ENCODE data around the gene SUSD6. TPM values are rescaled to one million over a fixed set of nuclear protein-coding genes. Genes with fewer than 3 reads are reported as not detected.

SUSD6 gene
- total and polyA plus RNA-seq, 2 donors (not counting 1 experiment from before 2014, with no cell fraction given) = 62.3 to 97.8 TPM

DNA sequence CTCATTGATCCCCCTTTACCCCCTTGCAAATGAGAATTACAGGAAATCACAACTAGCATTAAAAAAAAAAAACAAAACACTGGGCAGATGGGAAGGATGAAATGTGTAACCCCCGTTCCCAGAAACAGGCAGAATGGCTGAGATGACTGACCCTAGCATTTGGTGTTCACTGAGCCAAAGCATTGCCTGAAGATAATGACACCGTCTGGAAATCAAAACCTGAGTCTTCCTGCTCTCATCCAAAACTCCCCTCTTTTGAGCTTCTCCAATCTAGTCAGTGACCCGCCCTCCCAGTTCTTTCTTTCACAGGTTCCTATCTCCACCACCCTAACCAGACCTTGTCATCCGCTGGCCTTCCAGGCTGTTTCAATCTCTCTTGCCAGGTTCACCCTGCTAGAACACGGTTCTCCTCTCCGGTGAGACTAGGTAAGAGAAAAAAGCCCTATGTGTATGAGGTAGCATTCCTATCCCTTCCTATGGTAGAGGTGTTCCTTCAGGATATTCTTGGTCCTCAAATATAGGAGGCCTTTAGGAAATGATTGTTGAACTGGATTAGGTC lies 21.3 kb downstream of the SUSD6 start:
- no peak overlapping the region for H3K9ac ChIP-seq (ENCODE audit: low read length)
- WGBS (ENCODE audit: insufficient coverage) = 90% methylated on average over 3 of the region's 6 CpGs
- TF ChIP-seq, protein P1, sequence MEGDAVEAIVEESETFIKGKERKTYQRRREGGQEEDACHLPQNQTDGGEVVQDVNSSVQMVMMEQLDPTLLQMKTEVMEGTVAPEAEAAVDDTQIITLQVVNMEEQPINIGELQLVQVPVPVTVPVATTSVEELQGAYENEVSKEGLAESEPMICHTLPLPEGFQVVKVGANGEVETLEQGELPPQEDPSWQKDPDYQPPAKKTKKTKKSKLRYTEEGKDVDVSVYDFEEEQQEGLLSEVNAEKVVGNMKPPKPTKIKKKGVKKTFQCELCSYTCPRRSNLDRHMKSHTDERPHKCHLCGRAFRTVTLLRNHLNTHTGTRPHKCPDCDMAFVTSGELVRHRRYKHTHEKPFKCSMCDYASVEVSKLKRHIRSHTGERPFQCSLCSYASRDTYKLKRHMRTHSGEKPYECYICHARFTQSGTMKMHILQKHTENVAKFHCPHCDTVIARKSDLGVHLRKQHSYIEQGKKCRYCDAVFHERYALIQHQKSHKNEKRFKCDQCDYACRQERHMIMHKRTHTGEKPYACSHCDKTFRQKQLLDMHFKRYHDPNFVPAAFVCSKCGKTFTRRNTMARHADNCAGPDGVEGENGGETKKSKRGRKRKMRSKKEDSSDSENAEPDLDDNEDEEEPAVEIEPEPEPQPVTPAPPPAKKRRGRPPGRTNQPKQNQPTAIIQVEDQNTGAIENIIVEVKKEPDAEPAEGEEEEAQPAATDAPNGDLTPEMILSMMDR (IDR thresholded peaks at IDR 0.05) = no peak
- no peak for TF ChIP-seq EZH2 (IDR thresholded peaks at IDR 0.05; ENCODE audit: borderline replicate concordance, insufficient read depth, low read depth, low read length, poor library complexity, severe bottlenecking)

DNA sequence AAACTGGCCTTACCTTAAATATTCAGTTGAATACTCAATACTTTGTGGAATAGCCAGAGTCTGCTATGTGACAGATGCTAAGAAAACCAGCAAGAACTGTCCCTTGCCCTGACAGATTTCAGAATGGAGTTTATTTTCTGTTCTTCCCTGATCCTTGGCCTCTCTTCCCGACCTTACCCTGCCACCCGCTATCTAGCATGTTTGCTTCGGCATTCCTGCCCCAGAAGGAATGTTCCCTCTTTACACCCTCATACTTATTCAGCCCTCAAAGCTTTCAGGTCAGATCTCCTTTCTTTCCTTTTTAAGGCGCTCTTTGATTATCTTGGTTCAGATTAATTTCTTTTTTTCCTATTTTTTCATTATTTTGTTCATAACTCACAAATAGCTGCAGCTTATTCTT lies 21.8 kb downstream of the SUSD6 start:
- Mint-ChIP-seq H3K27me3 (no peaks in the 10 kb centered on the region), H3K27ac (peak overlapping the region; percentile 83), H3K4me3 (no peak overlapping the region), H3K9me3 (ENCODE audit: insufficient read depth) (no peaks in the 10 kb centered on the region), H3K4me1 (peaks cover 97% of the 10 kb centered on the region)
- Histone ChIP-seq H3K36me3 (replicated peaks in 1 of 2; ENCODE audit: control extremely low read depth in 1 of 2, control insufficient read depth in 1 of 2, extremely low read depth in 1 of 2, insufficient read depth in 2 of 2, low read length in 1 of 2) (no peaks in the 10 kb centered on the region), H3K9ac (ENCODE audit: low read length) (no peak overlapping the region), H3K27ac (ENCODE audit: low read length in 2 of 2) (peak overlapping the region in 1 of 2 donors; percentile 78), H3K4me1 (ENCODE audit: control insufficient read depth in 2 of 2, insufficient read depth in 2 of 2, low read length in 2 of 2) (peaks cover 95 to 98% of the 10 kb centered on the region in 2 donors), H4K20me1 (ENCODE audit: control insufficient read depth, insufficient read depth, low read length, poor library complexity, severe bottlenecking) (peaks cover 96% of the 10 kb centered on the region), H3K4me2 (replicated peaks; ENCODE audit: low read depth, low read length, poor library complexity, severe bottlenecking) (no peak overlapping the region), H3K79me2 (ENCODE audit: control insufficient read depth, insufficient read depth, low read length) (peaks cover 100% of the 10 kb centered on the region), H2AFZ (ENCODE audit: insufficient read depth, low read depth, low read length, poor library complexity, severe bottlenecking) (no peak overlapping the region), H3K9me3 (ENCODE audit: control extremely low read depth in 1 of 3, control insufficient read depth in 2 of 3, insufficient read depth in 1 of 3, low read length in 2 of 3) (no peaks in the 10 kb centered on the region), H3K4me3 (ENCODE audit: control extremely low read depth in 1 of 5, extremely low read depth in 1 of 5, insufficient read depth in 1 of 5, low read depth in 2 of 5, low read length in 4 of 5) (no peak overlapping the region), H3K27me3 (replicated peaks in 1 of 4; ENCODE audit: control extremely low read depth in 1 of 4, control insufficient read depth in 3 of 4, insufficient read depth in 4 of 4, low read length in 3 of 4) (no peaks in the 10 kb centered on the region)
- intact Hi-C loops (cut with micrococcal nuclease) = no loop called here
- ChIA-PET CTCF (no interaction called here), POLR2A (no interaction called here)
- 100% methylated on average over 2 of the region's 4 CpGs for WGBS (ENCODE audit: insufficient coverage)
- no peak for TF ChIP-seq EZH2 (IDR thresholded peaks at IDR 0.05; ENCODE audit: borderline replicate concordance, insufficient read depth, low read depth, low read length, poor library complexity, severe bottlenecking)
- DNase-seq (no peak), ATAC-seq (ENCODE audit: low read depth) (no peak)

More for the DNA sequence above, 21.3 kb downstream of the SUSD6 start:
- ATAC-seq (ENCODE audit: low read depth) (no peak), DNase-seq (no peak)
- Histone ChIP-seq H2AFZ (ENCODE audit: insufficient read depth, low read depth, low read length, poor library complexity, severe bottlenecking) (no peak overlapping the region), H3K27ac (ENCODE audit: low read length in 2 of 2) (peak overlapping the region; percentile 9 to 78), H3K9me3 (ENCODE audit: control extremely low read depth in 1 of 3, control insufficient read depth in 2 of 3, insufficient read depth in 1 of 3, low read length in 2 of 3) (no peaks in the 10 kb centered on the region), H3K79me2 (ENCODE audit: control insufficient read depth, insufficient read depth, low read length) (peaks cover 100% of the 10 kb centered on the region), H3K36me3 (replicated peaks in 1 of 2; ENCODE audit: control extremely low read depth in 1 of 2, control insufficient read depth in 1 of 2, extremely low read depth in 1 of 2, insufficient read depth in 2 of 2, low read length in 1 of 2) (no peaks in the 10 kb centered on the region), H4K20me1 (ENCODE audit: control insufficient read depth, insufficient read depth, low read length, poor library complexity, severe bottlenecking) (peaks cover 96% of the 10 kb centered on the region), H3K4me3 (ENCODE audit: control extremely low read depth in 1 of 5, extremely low read depth in 1 of 5, insufficient read depth in 1 of 5, low read depth in 2 of 5, low read length in 4 of 5) (no peak overlapping the region), H3K4me2 (replicated peaks; ENCODE audit: low read depth, low read length, poor library complexity, severe bottlenecking) (peak overlapping the region; percentile 34), H3K27me3 (replicated peaks in 1 of 4; ENCODE audit: control extremely low read depth in 1 of 4, control insufficient read depth in 3 of 4, insufficient read depth in 4 of 4, low read length in 3 of 4) (no peaks in the 10 kb centered on the region), H3K4me1 (ENCODE audit: control insufficient read depth in 2 of 2, insufficient read depth in 2 of 2, low read length in 2 of 2) (peaks cover 94 to 96% of the 10 kb centered on the region in 2 donors)
- ChIA-PET CTCF (interaction anchor here (1.5 kb wide), 1 partner anchor 20 kb away, joined by 3 read pairs; no protein-coding TSS in a partner anchor), POLR2A (no interaction called here)
- H3K4me3 Mint-ChIP-seq = peak overlapping the region; percentile 55
- H3K4me1 Mint-ChIP-seq = peaks cover 97% of the 10 kb centered on the region
- H3K9me3 Mint-ChIP-seq (ENCODE audit: insufficient read depth) = no peaks in the 10 kb centered on the region
- peak overlapping the region; percentile 83 for H3K27ac Mint-ChIP-seq
- H3K27me3 Mint-ChIP-seq = no peaks in the 10 kb centered on the region
- intact Hi-C loops (cut with micrococcal nuclease) = no loop called here

Data from B cell (primary cell).